HepG2 (cell line): Measurements from ENCODE around the gene ATP1B2. TPM values are rescaled to one million over a fixed set of nuclear protein-coding genes. Genes with fewer than 3 reads are reported as not detected.
A peak's percentile ranks its signal among the peaks of the same experiment; 100 is the strongest.

Source experiments
- ETV5 ChIP-seq: IDR thresholded peaks from 2 replicates; pipeline ENCODE4 v1.6.1; 2018; ENCODE audit warnings: missing biosample characterization, missing genetic modification reagents, inconsistent platforms, borderline replicate concordance
- GATAD2A ChIP-seq: IDR thresholded peaks from 2 replicates; pipeline ENCODE4 v1.6.1; 2016
- HNF1A ChIP-seq, 2 experiments: sonication (generic) in 1 of 2; formaldehyde crosslinking in 1 of 2; IDR thresholded peaks; 2 replicates each; pipeline versions ENCODE4 v1.4.0 to v1.6.1; 2016 to 2020; ENCODE audit warnings: borderline replicate concordance in 1 of 2, low read depth in 1 of 2, mild to moderate bottlenecking in 1 of 2, missing genetic modification reagents in 1 of 2
- SOX6 ChIP-seq, 2 experiments: fragments of 450-650 bp in 1 of 2; sonication (generic) in 1 of 2; formaldehyde crosslinking in 1 of 2; IDR thresholded peaks; 2 replicates each; pipeline versions ENCODE4 v1.4.0 to v1.6.1; 2017 to 2020; ENCODE audit warnings: antibody characterized with exemption in 1 of 2, mild to moderate bottlenecking in 1 of 2, missing genetic modification reagents in 1 of 2
- ZMYM4 ChIP-seq: sonication (generic); formaldehyde crosslinking; IDR thresholded peaks from 2 replicates; pipeline ENCODE4 v1.8.1; 2023; ENCODE audit warnings: mild to moderate bottlenecking, missing genetic modification reagents
- ZNF770 ChIP-seq: sonication (generic); formaldehyde crosslinking; IDR thresholded peaks from 2 replicates; pipeline ENCODE4 v1.5.0; 2020; ENCODE audit warnings: mild to moderate bottlenecking, missing genetic modification reagents
- polyA plus RNA-seq, 8 experiments: library from polyadenylated mRNA; depleted of rRNA in 3 of 8; stranded (reverse) in 7 of 8; unstranded in 1 of 8; fragments of >200 nt; fragmentation: Illumina TruSeq in 4 of 8; extraction: Trizol in 4 of 8; gene quantifications; 2 replicates each; pipeline versions ENCODE4 v1.2.1 to v1.2.3, GENCODE V29; 2011 to 2016; ENCODE audit warnings: low read depth in 4 of 8, missing spikeins in 1 of 8, mixed read lengths in 1 of 8; ENCODE audit not compliant: insufficient read depth in 1 of 8
- total RNA-seq, 5 experiments: library from RNA; depleted of rRNA; stranded (reverse); fragments of >200 nt; fragmentation: Illumina TruSeq; extraction: Trizol; gene quantifications; 2 replicates each; pipeline ENCODE4 v1.2.3, GENCODE V29; 2016; ENCODE audit warnings: low read depth in 1 of 5
- TF ChIP-seq, protein P1 (sequence below): sonication (generic); formaldehyde crosslinking; IDR thresholded peaks from 2 replicates; pipeline ENCODE4 v1.4.0; 2020; ENCODE audit warnings: mild to moderate bottlenecking, missing genetic modification reagents
- TF ChIP-seq, protein P2 (sequence below): IDR thresholded peaks from 2 replicates; pipeline ENCODE4 v1.6.1; 2018; ENCODE audit warnings: missing genetic modification reagents, mild to moderate bottlenecking, missing compliant biosample characterization

ATP1B2 gene
- total and polyA plus RNA-seq, 2 of the 13 experiments (the other 11 are each of a cell fraction or from before 2014, with no cell fraction given), result not detected

GRCh38 chr17:7631398-7632380 is 19.0 kb upstream of the ATP1B2 start (continued):
- TF ChIP-seq HNF1A (IDR thresholded peaks at IDR 0.05; ENCODE audit: low read depth) (peak; percentile 82), HNF1A (CRISPR knock-in tag; IDR thresholded peaks at IDR 0.05; ENCODE audit: borderline replicate concordance) (peak; percentile 64; the same call in 1 of the 2 replicates), GATAD2A (CRISPR knock-in tag) (peak; percentile 6; the same call in 1 of the 2 replicates), SOX6 (IDR thresholded peaks at IDR 0.05) (no peak), SOX6 (CRISPR knock-in tag; IDR thresholded peaks at IDR 0.05) (peak; percentile 56), ETV5 (CRISPR knock-in tag) (0 out of 2 replicates have a peak, but pooled peaks have one; percentile 13), ZNF770 (CRISPR knock-in tag) (peak; percentile 99), ZMYM4 (CRISPR knock-in tag) (peak; percentile 18; the same call in 1 of the 2 replicates)
- TF ChIP-seq, protein P1, sequence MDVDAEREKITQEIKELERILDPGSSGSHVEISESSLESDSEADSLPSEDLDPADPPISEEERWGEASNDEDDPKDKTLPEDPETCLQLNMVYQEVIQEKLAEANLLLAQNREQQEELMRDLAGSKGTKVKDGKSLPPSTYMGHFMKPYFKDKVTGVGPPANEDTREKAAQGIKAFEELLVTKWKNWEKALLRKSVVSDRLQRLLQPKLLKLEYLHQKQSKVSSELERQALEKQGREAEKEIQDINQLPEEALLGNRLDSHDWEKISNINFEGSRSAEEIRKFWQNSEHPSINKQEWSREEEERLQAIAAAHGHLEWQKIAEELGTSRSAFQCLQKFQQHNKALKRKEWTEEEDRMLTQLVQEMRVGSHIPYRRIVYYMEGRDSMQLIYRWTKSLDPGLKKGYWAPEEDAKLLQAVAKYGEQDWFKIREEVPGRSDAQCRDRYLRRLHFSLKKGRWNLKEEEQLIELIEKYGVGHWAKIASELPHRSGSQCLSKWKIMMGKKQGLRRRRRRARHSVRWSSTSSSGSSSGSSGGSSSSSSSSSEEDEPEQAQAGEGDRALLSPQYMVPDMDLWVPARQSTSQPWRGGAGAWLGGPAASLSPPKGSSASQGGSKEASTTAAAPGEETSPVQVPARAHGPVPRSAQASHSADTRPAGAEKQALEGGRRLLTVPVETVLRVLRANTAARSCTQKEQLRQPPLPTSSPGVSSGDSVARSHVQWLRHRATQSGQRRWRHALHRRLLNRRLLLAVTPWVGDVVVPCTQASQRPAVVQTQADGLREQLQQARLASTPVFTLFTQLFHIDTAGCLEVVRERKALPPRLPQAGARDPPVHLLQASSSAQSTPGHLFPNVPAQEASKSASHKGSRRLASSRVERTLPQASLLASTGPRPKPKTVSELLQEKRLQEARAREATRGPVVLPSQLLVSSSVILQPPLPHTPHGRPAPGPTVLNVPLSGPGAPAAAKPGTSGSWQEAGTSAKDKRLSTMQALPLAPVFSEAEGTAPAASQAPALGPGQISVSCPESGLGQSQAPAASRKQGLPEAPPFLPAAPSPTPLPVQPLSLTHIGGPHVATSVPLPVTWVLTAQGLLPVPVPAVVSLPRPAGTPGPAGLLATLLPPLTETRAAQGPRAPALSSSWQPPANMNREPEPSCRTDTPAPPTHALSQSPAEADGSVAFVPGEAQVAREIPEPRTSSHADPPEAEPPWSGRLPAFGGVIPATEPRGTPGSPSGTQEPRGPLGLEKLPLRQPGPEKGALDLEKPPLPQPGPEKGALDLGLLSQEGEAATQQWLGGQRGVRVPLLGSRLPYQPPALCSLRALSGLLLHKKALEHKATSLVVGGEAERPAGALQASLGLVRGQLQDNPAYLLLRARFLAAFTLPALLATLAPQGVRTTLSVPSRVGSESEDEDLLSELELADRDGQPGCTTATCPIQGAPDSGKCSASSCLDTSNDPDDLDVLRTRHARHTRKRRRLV (CRISPR knock-in tag), result 0 out of 2 replicates have a peak, but pooled peaks have one; percentile 28
- TF ChIP-seq, protein P2, sequence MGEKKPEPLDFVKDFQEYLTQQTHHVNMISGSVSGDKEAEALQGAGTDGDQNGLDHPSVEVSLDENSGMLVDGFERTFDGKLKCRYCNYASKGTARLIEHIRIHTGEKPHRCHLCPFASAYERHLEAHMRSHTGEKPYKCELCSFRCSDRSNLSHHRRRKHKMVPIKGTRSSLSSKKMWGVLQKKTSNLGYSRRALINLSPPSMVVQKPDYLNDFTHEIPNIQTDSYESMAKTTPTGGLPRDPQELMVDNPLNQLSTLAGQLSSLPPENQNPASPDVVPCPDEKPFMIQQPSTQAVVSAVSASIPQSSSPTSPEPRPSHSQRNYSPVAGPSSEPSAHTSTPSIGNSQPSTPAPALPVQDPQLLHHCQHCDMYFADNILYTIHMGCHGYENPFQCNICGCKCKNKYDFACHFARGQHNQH (CRISPR knock-in tag), result 0 out of 2 replicates have a peak, but pooled peaks have one; percentile 46
